SK-N-SH treated with all-trans-retinoic acid at 6 μM for 48 hours (cell line): ENCODE data around the gene TRIM33.
"Not testable (repeated sequence)": the region's sequence is repeated elsewhere in the genome, so short reads cannot be mapped to it uniquely, and the experiment has no call there.

Experiments used
- ARNTL ChIP-seq: fragments of 450-650 bp; formaldehyde crosslinking; IDR thresholded peaks from 2 replicates; pipeline ENCODE4 v1.5.0; 2020; ENCODE audit warnings: low read depth, mild to moderate bottlenecking, moderate library complexity, borderline replicate concordance
- PPARA ChIP-seq: fragments of 250-450 bp; sonication (Bioruptor Pico); IDR thresholded peaks from 2 replicates; pipeline ENCODE4 v1.5.0; 2020; ENCODE audit warnings: mild to moderate bottlenecking, borderline replicate concordance
- TOX ChIP-seq: fragments of 250-450 bp; sonication (Bioruptor Pico); IDR thresholded peaks from 2 replicates; pipeline ENCODE4 v1.8.0; 2021; ENCODE audit warnings: mild to moderate bottlenecking, moderate library complexity, borderline replicate concordance

DNA sequence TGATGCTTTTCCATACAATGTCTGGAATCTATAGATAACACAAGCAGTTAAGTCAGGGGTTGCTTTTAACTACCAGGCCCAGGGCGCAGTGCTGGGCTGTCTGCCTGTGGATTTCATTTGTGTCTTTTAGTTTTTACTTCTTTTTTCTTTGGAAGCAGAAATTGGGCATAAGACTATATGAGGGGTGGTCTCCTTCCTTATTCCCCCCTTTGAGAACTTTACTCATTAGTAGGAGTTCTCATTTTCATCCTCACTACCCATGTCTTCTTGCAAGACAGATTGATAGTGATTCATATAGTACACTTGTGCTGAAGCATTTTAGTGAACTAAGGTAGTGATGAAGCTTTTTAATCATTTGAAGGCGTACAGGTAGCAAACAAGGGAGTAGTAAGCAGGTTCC is 147.8 kb downstream of the TRIM33 start:
- not testable (repeated sequence) for TF ChIP-seq ARNTL, TOX, PPARA (CRISPR knock-in tag)
